K562 (cell line): ENCODE results near the gene GCKR. TPM values are rescaled to one million over a fixed set of nuclear protein-coding genes. Genes with fewer than 3 reads are reported as not detected.

ENCODE experiments used
- ATAC-seq: fragments of 200-7000 bp; cut with Tn5 transposase; 3 replicates; pipeline ENCODE4 v1.9.1; 2020; ENCODE audit warnings: moderate library complexity
- Bru-seq: library from RNA; stranded (reverse); fragments of 400-500 nt; gene quantifications from one replicate; lab custom pipeline; 2021; lab: Mats Ljungman, UMichigan
- BruChase-seq, 2 experiments: library from RNA; stranded (reverse); fragments of 400-500 nt; gene quantifications; one replicate each; lab custom pipeline; 2021; lab: Mats Ljungman, UMichigan
- BruUV-seq: library from RNA; stranded (reverse); fragments of 400-500 nt; replicated peaks from 2 replicates; lab custom pipeline; 2021; lab: Mats Ljungman, UMichigan
- CTCF ChIA-PET: fragments of 300-600 bp; formaldehyde crosslinking; extraction: SDS; loops from one replicate; lab custom pipeline; 2021; ENCODE audit warnings: low intra/inter-chr PET ratio; lab: Yijun Ruan, JAX
- POLR2A ChIA-PET: fragments of 300-600, 350-650 bp; sonication (Branson Sonifier 250); formaldehyde crosslinking; extraction: SDS; loops from one replicate; lab custom pipeline; 2021; ENCODE audit warnings: antibody characterized with exemption, inconsistent platforms; lab: Yijun Ruan, JAX
- DNase-seq, 4 experiments: peaks; one replicate each; pipeline versions ENCODE4 v3.0.0 to v3.0.0-alpha.2; 2011 to 2018; ENCODE audit warnings: low spot score in 3 of 4, mixed read lengths in 3 of 4; ENCODE audit errors: extremely low read depth in 1 of 4
- FAIRE-seq: peaks from 2 replicates; lab custom pipeline; 2011; peaks lifted over from hg19 to GRCh38; lab: Jason Lieb, UNC
- H2AFZ ChIP-seq: 2 replicates; pipeline ENCODE4 v1.6.0; 2011; ENCODE audit warnings: low read depth, low read length, control low read depth, inconsistent platforms
- H3K27ac ChIP-seq: fragments of 200-600 bp; 3 replicates; pipeline ENCODE4 v1.8.0; 2011; ENCODE audit warnings: low read depth, mild to moderate bottlenecking, control low read depth, inconsistent platforms, low read length, moderate library complexity, mixed read lengths; ENCODE audit errors: extremely low read depth
- H3K27me3 ChIP-seq, 2 experiments: fragments of 300-600 bp in 1 of 2; 2 replicates in 1 of 2; 3 replicates in 1 of 2; pipeline versions ENCODE4 v1.6.0 to v1.8.0; 2011; ENCODE audit warnings: inconsistent platforms in 2 of 2, low read length in 2 of 2, mild to moderate bottlenecking in 1 of 2, mixed read lengths in 1 of 2, moderate library complexity in 1 of 2; ENCODE audit not compliant: control insufficient read depth in 2 of 2, insufficient read depth in 2 of 2
- H3K36me3 ChIP-seq: fragments of 300-600 bp; 3 replicates; pipeline ENCODE4 v1.8.0; 2011; ENCODE audit warnings: mild to moderate bottlenecking, low read length, inconsistent platforms; ENCODE audit not compliant: control insufficient read depth, insufficient read depth
- H3K4me1 ChIP-seq, 2 experiments: fragments of 200-600 bp in 1 of 2; replicated peaks in 1 of 2; 2 replicates in 1 of 2; 3 replicates in 1 of 2; pipeline versions ENCODE4 v1.5.1 to v1.8.0; 2011; ENCODE audit warnings: inconsistent platforms in 2 of 2, low read length in 2 of 2, mild to moderate bottlenecking in 1 of 2, mixed read lengths in 1 of 2, moderate library complexity in 1 of 2; ENCODE audit not compliant: control insufficient read depth in 2 of 2, insufficient read depth in 2 of 2
- H3K4me2 ChIP-seq: 2 replicates; pipeline ENCODE4 v1.6.1; 2011; ENCODE audit warnings: low read length, control low read depth, inconsistent platforms, mixed read lengths; ENCODE audit not compliant: insufficient read depth
- H3K4me3 ChIP-seq: fragments of 200-600 bp; sonication (generic), shearing (Covaris generic); 2 replicates; pipeline ENCODE4 v1.5.1; 2016; ENCODE audit warnings: control low read depth, inconsistent platforms
- H3K79me2 ChIP-seq: fragments of 200-600 bp; 3 replicates; pipeline ENCODE4 v1.8.0; 2011; ENCODE audit warnings: low read length, inconsistent platforms; ENCODE audit not compliant: control insufficient read depth, insufficient read depth
- H3K9ac ChIP-seq, 2 experiments: 2 replicates each; pipeline versions ENCODE4 v1.6.0 to v1.6.1; 2011; ENCODE audit warnings: low read depth in 2 of 2, low read length in 2 of 2, control low read depth in 1 of 2, inconsistent platforms in 1 of 2, mild to moderate bottlenecking in 1 of 2, mixed read lengths in 1 of 2; ENCODE audit not compliant: insufficient read depth in 1 of 2
- H3K9me1 ChIP-seq: one replicate; pipeline ENCODE4 v1.6.0; 2011; ENCODE audit warnings: inconsistent platforms, mild to moderate bottlenecking, low read length, moderate library complexity; ENCODE audit not compliant: control insufficient read depth, insufficient read depth
- H3K9me3 ChIP-seq: replicated peaks from 2 replicates; pipeline ENCODE4 v1.5.1; 2011; ENCODE audit warnings: low read depth, low read length, inconsistent platforms; ENCODE audit not compliant: control insufficient read depth, insufficient read depth
- H4K20me1 ChIP-seq: replicated peaks from 2 replicates; pipeline ENCODE4 v1.6.1; 2011; ENCODE audit warnings: low read length, inconsistent platforms, mixed read lengths; ENCODE audit not compliant: control insufficient read depth, insufficient read depth
- FOSL1 ChIP-seq: fragments of 200-800 bp; sonication (Bioruptor generic); conservative IDR thresholded peaks from 2 replicates; pipeline ENCODE4 v1.6.1; 2016; ENCODE audit warnings: missing genetic modification characterization, missing compliant biosample characterization
- KAT2B ChIP-seq: IDR thresholded peaks from one replicate; pipeline ENCODE4 v1.6.1; 2012; ENCODE audit warnings: low read depth, mild to moderate bottlenecking, control low read depth, inconsistent platforms, low read length, moderate library complexity
- MEF2D ChIP-seq: conservative IDR thresholded peaks from 2 replicates; pipeline ENCODE4 v1.6.1; 2016; ENCODE audit warnings: low read depth, missing genetic modification characterization, missing compliant biosample characterization
- MTA3 ChIP-seq: fragments of 450-650 bp; formaldehyde crosslinking; IDR thresholded peaks from 2 replicates; pipeline ENCODE4 v1.6.1; 2017; ENCODE audit warnings: mild to moderate bottlenecking, borderline replicate concordance
- ZBTB17 ChIP-seq: fragments of 450-650 bp; formaldehyde crosslinking; IDR thresholded peaks from 2 replicates; pipeline ENCODE4 v1.4.0; 2020; ENCODE audit warnings: mild to moderate bottlenecking
- WGBS: fragments of 100-300 bp; shearing (Covaris generic); methylation state at CpG from one replicate; pipeline ENCODE4 v1.1.6; 2016; ENCODE audit warnings: low coverage, mixed read lengths; ENCODE audit not compliant: insufficient coverage; ENCODE audit errors: missing lambda C conversion rate; 5-methylcytosine and 5-hydroxymethylcytosine counted together
- in situ Hi-C: fragments of 300-500 bp; cut with MboI; formaldehyde crosslinking; loops from 4 replicates; pipeline ENCODE4 v1.15.0; 2018; ENCODE audit warnings: inconsistent platforms, mixed read lengths
- intact Hi-C: fragments of 100-400 bp; cut with micrococcal nuclease; formaldehyde crosslinking; loops from 2 replicates; pipeline ENCODE4 v1.14.2; 2022
- long read RNA-seq, 3 experiments: library from polyadenylated mRNA in 2 of 3; library from RNA in 1 of 3; unstranded in 2 of 3; stranded (forward) in 1 of 3; transcript quantifications; one replicate each; pipeline ENCODE4 v2.0.0, GENCODE V29; 2019 to 2022
- polyA minus RNA-seq, 3 experiments: library from RNA; depleted of rRNA, polyadenylated mRNA; stranded (reverse); fragments of >200 nt; gene quantifications; 2 replicates each; pipeline ENCODE4 v1.2.3, GENCODE V29; 2011
- polyA plus RNA-seq, 8 experiments: library from polyadenylated mRNA; depleted of rRNA in 4 of 8; stranded (reverse) in 5 of 8; unstranded in 3 of 8; fragments of >200 nt; fragmentation: Nextera tagmentation in 2 of 8; fragmentation: Illumina TruSeq in 1 of 8; extraction: Ambion mirVana in 2 of 8; extraction: Trizol in 1 of 8; gene quantifications; 2 replicates each; pipeline versions ENCODE4 v1.2.1 to v1.2.3, GENCODE V29; 2011 to 2014; ENCODE audit warnings: inconsistent platforms in 1 of 8, missing spikeins in 1 of 8
- total RNA-seq, 7 experiments: library from RNA; depleted of rRNA in 6 of 7; stranded (reverse); fragments of >200 nt in 6 of 7; fragmentation: Illumina TruSeq in 2 of 7; extraction: Trizol in 2 of 7; gene quantifications; 2 replicates each; pipeline versions ENCODE4 v1.2.1 to v1.2.3, GENCODE V29; 2011 to 2021; ENCODE audit warnings: low replicate concordance in 1 of 7
- TF ChIP-seq, protein P1 (sequence below), 2 experiments: fragments of 200-800 bp in 1 of 2; sonication (Bioruptor generic) in 1 of 2; sonication (generic) in 1 of 2; formaldehyde crosslinking in 1 of 2; IDR thresholded peaks in 1 of 2; conservative IDR thresholded peaks in 1 of 2; 2 replicates each; pipeline versions ENCODE4 v1.5.0 to v1.6.1; 2016 to 2020; ENCODE audit warnings: missing compliant biosample characterization in 1 of 2, missing genetic modification characterization in 1 of 2, missing genetic modification reagents in 1 of 2
- TF ChIP-seq, protein P2 (sequence below): fragments of 450-650 bp; IDR thresholded peaks from 2 replicates; pipeline ENCODE4 v1.6.1; 2018; ENCODE audit not compliant: partially characterized antibody

The GCKR gene, protein sequence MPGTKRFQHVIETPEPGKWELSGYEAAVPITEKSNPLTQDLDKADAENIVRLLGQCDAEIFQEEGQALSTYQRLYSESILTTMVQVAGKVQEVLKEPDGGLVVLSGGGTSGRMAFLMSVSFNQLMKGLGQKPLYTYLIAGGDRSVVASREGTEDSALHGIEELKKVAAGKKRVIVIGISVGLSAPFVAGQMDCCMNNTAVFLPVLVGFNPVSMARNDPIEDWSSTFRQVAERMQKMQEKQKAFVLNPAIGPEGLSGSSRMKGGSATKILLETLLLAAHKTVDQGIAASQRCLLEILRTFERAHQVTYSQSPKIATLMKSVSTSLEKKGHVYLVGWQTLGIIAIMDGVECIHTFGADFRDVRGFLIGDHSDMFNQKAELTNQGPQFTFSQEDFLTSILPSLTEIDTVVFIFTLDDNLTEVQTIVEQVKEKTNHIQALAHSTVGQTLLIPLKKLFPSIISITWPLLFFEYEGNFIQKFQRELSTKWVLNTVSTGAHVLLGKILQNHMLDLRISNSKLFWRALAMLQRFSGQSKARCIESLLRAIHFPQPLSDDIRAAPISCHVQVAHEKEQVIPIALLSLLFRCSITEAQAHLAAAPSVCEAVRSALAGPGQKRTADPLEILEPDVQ
- 0.79 and 1.9 TPM in 2 replicates for total RNA-seq (2011; cell fraction: chromatin; rRNA removed; ENCODE audit: low replicate concordance)
- total RNA-seq (2011; cell fraction: nucleolus; rRNA removed) = 1.1 and 1.3 TPM in 2 replicates
- total RNA-seq (2011; cell fraction: nucleoplasm; rRNA removed) = 0.66 and 1.1 TPM in 2 replicates
- total RNA-seq (2014; rRNA removed) = 0.08 TPM in 1 of 2 replicates, not detected in the other
- 0.51 and 0.69 TPM in 2 replicates for total RNA-seq (2014; rRNA removed; fragmentation: Illumina TruSeq; extraction: Trizol)
- total RNA-seq (2015; rRNA removed; fragmentation: Illumina TruSeq; extraction: Trizol) = 0.36 and 0.53 TPM in 2 replicates
- 0.25 and 0.55 TPM in 2 replicates for total RNA-seq (2021)
- 0.31 and 0.79 TPM in 2 replicates for polyA plus RNA-seq (2011; rRNA removed)
- polyA plus RNA-seq (2011; cell fraction: cytosol; rRNA removed) = 0.03 and 0.13 TPM in 2 replicates
- polyA plus RNA-seq (2011; cell fraction: nucleus; rRNA removed) = 1.3 and 4.5 TPM in 2 replicates
- 0.56 and 0.79 TPM in 2 replicates for polyA plus RNA-seq (2012)
- 0.45 and 0.68 TPM in 2 replicates for polyA plus RNA-seq (2014; fragmentation: Illumina TruSeq; extraction: Trizol)
- under 1 TPM; 0.28 to 0.32 TPM for polyA plus RNA-seq (2014; fragmentation: Nextera tagmentation; extraction: Ambion mirVana)
- 0.57 and 1.4 TPM in 2 replicates for polyA plus RNA-seq (2014; rRNA removed)
- 1.5 TPM in 1 of 2 replicates, not detected in the other for polyA minus RNA-seq (2011; rRNA and poly(A)+ RNA removed)
- polyA minus RNA-seq (2011; cell fraction: cytosol; rRNA and poly(A)+ RNA removed) = not detected in 2 replicates
- polyA minus RNA-seq (2011; cell fraction: nucleus; rRNA and poly(A)+ RNA removed) = 0.44 and 1.3 TPM in 2 replicates
- percentile 18 among the genes with signal in this experiment for Bru-seq, nascent RNA
- percentile 11 among the genes with signal in this experiment for BruChase-seq, experiment 1, labeled RNA remaining after a 2-hour chase
- percentile 16 among the genes with signal in this experiment for BruChase-seq, experiment 2, labeled RNA remaining after a 6-hour chase
- long read RNA-seq, experiment 1 = 0 reads
- long read RNA-seq, experiment 2 = 0 reads
- long read RNA-seq, experiment 3 = 0 reads

DNA sequence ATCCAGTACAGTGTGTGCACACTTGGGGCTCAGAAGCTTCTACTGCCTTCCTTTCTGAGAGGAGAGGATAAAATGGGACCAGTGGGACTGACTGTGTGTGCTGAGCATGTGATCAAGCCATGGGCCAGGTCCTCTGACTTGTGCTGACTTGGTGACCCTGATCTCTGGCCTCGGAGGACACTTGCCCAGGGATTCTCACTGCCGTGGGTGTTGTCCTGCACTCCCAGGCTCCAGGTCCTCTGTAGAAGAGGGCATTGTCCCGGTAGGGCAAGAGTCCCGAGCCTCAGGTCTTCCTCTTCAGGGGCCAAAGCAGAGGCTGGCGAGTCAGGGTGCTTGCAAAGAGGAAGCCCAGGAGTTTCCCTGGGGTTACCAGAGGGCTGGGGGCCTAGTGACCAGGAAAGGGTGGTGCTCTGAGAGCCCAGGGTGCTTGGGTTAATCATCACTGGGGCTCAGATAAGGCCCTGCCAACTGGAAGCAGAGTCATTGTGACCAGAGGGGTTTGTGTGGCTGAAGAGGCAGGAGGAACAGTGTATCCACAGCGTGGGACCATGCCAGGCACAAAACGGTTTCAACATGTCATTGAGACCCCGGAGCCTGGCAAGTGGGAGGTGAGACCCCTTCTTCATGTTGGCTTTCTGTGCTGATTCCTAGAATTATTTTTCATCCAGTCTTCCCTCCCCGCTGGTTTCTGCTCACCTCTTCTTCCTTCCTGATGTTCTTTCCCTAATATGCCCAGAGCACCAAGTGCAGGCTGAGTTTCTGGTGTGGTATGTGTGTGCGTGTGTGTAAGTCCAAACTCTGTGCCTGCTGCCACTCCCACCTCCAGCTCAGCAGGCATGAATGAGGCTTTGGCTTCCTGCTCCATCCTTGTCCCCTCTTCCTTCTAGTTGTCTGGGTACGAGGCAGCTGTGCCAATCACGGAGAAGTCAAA lies at the start of gene GCKR:
GCKR (plus strand) TSS at position 483 of the 931 bp plus-strand sequence; CDS start at position 549, 66 bp downstream.
- H3K36me3 ChIP-seq = no peaks in the 10 kb centered on the region
- DNase-seq = peak; percentile 24 to 42 (median 34)
- ATAC-seq = peak; percentile 22
- 31% methylated on average over 12 of the region's 12 CpGs for WGBS
- no peak within 1 kb of the TSS for H3K4me3 ChIP-seq
- ChIA-PET CTCF (no interaction called here), POLR2A (interaction anchor here (1.1 kb wide), 1 partner anchor 9 kb away, joined by 3 read pairs; no protein-coding TSS in a partner anchor)
- H3K27ac ChIP-seq = no peak within 1 kb of the TSS; the same call in 2 of the 3 replicates
- peak within 1 kb of the TSS; percentile 77 for H2AFZ ChIP-seq
- H3K79me2 ChIP-seq = no peaks in the 10 kb centered on the region
- FAIRE-seq = peak; percentile 37
- H3K9ac ChIP-seq = peak within 1 kb of the TSS in 1 of 2 experiments; percentile 2; a peak in 2 of 4 replicates
- H3K4me1 ChIP-seq = peaks cover 14 to 22% of the 10 kb centered on the region in 2 experiments; a peak in 4 of 5 replicates
- no peaks in the 10 kb centered on the region for H3K9me3 ChIP-seq
- H3K4me2 ChIP-seq = peak within 1 kb of the TSS; percentile 15; the same call in 1 of the 2 replicates
- in situ Hi-C loops (no loop called here), intact Hi-C loops (no loop called here)
- no peaks in the 10 kb centered on the region for H4K20me1 ChIP-seq
- no peaks in the 10 kb centered on the region; a peak in 1 of 5 replicates for H3K27me3 ChIP-seq
- no peaks in the 10 kb centered on the region for H3K9me1 ChIP-seq
- BruUV-seq = no TSS peak
- no peak for TF ChIP-seq KAT2B
- TF ChIP-seq MTA3 = peak; percentile 61; the same call in 1 of the 2 replicates
- TF ChIP-seq ZBTB17 (CRISPR knock-in tag) = peak; percentile 30; the same call in 1 of the 2 replicates
- TF ChIP-seq, protein P1, sequence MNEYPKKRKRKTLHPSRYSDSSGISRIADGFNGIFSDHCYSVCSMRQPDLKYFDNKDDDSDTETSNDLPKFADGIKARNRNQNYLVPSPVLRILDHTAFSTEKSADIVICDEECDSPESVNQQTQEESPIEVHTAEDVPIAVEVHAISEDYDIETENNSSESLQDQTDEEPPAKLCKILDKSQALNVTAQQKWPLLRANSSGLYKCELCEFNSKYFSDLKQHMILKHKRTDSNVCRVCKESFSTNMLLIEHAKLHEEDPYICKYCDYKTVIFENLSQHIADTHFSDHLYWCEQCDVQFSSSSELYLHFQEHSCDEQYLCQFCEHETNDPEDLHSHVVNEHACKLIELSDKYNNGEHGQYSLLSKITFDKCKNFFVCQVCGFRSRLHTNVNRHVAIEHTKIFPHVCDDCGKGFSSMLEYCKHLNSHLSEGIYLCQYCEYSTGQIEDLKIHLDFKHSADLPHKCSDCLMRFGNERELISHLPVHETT (CRISPR knock-in tag; conservative IDR thresholded peaks at IDR 0.05 in 1 of 2, IDR thresholded peaks at IDR 0.05 in 1 of 2) = 0 out of 4 replicates have a peak, but pooled peaks of 1 of the 2 experiments have one; percentile 47
- TF ChIP-seq FOSL1 (tag) = peak; percentile 56; the same call in 1 of the 2 replicates
- TF ChIP-seq, protein P2, sequence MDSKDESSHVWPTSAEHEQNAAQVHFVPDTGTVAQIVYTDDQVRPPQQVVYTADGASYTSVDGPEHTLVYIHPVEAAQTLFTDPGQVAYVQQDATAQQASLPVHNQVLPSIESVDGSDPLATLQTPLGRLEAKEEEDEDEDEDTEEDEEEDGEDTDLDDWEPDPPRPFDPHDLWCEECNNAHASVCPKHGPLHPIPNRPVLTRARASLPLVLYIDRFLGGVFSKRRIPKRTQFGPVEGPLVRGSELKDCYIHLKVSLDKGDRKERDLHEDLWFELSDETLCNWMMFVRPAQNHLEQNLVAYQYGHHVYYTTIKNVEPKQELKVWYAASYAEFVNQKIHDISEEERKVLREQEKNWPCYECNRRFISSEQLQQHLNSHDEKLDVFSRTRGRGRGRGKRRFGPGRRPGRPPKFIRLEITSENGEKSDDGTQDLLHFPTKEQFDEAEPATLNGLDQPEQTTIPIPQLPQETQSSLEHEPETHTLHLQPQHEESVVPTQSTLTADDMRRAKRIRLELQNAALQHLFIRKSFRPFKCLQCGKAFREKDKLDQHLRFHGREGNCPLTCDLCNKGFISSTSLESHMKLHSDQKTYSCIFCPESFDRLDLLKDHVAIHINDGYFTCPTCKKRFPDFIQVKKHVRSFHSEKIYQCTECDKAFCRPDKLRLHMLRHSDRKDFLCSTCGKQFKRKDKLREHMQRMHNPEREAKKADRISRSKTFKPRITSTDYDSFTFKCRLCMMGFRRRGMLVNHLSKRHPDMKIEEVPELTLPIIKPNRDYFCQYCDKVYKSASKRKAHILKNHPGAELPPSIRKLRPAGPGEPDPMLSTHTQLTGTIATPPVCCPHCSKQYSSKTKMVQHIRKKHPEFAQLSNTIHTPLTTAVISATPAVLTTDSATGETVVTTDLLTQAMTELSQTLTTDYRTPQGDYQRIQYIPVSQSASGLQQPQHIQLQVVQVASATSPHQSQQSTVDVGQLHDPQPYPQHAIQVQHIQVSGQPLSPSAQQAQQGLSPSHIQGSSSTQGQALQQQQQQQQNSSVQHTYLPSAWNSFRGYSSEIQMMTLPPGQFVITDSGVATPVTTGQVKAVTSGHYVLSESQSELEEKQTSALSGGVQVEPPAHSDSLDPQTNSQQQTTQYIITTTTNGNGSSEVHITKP = no peak
- 0 out of 2 replicates have a peak, but pooled peaks have one; percentile 5 for TF ChIP-seq MEF2D (tag)
